Measurements from ENCODE around the gene STK32C.

DNA sequence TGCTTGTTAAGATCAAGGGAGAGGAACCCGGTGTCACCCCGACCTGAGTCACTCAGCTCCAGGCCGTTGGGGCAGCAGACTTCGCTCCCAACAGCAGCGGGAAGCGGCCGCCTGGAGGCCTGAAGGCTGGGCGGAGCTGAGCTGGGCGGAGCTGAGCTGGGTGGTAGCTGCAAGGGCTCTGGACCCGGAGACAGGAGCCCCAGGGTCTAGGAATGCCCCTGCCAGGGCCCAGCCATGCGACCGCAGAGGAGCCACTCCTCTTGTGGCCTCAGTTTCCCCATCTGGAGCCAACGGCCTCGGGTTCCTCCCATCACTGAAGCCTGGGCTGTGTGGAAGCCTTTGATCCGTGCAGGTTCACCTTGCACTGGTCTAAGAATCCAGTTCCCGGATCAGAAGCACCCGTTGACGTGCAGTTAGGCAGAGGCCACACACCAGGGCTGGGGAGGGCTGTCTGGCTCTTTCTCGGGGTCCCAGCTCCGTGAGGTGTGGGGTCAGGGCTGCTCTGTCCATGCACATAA lies 142.9 kb downstream of the STK32C start:
- TF ChIP-seq, protein P1, sequence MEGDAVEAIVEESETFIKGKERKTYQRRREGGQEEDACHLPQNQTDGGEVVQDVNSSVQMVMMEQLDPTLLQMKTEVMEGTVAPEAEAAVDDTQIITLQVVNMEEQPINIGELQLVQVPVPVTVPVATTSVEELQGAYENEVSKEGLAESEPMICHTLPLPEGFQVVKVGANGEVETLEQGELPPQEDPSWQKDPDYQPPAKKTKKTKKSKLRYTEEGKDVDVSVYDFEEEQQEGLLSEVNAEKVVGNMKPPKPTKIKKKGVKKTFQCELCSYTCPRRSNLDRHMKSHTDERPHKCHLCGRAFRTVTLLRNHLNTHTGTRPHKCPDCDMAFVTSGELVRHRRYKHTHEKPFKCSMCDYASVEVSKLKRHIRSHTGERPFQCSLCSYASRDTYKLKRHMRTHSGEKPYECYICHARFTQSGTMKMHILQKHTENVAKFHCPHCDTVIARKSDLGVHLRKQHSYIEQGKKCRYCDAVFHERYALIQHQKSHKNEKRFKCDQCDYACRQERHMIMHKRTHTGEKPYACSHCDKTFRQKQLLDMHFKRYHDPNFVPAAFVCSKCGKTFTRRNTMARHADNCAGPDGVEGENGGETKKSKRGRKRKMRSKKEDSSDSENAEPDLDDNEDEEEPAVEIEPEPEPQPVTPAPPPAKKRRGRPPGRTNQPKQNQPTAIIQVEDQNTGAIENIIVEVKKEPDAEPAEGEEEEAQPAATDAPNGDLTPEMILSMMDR (conservative IDR thresholded peaks at IDR 0.05): no peak
- TF ChIP-seq EZH2 (IDR thresholded peaks at IDR 0.05; ENCODE audit: low read depth): no peak
